GM12865 (cell line): ENCODE results near the gene TMEM123.
A peak's percentile ranks its signal among the peaks of the same experiment; 100 is the strongest.
"Not testable (repeated sequence)": the region's sequence is repeated elsewhere in the genome, so short reads cannot be mapped to it uniquely, and the experiment has no call there.

Experiments used
- DNase-seq: peaks from one replicate; pipeline ENCODE4 v3.0.0; 2010; ENCODE audit warnings: low read depth
- H3K4me3 ChIP-seq: 2 replicates; pipeline ENCODE4 v1.5.1; 2011; ENCODE audit warnings: mild to moderate bottlenecking, low read depth, low read length, control low read depth
- CTCF ChIP-seq: IDR thresholded peaks from 2 replicates; pipeline ENCODE4 v1.5.1; 2011; ENCODE audit warnings: low read length, control low read depth, low read depth, inconsistent platforms; ENCODE audit not compliant: insufficient read depth; ENCODE audit errors: missing control alignments

TMEM123 gene

GRCh38 chr11:102435688-102436087, 16.9 kb downstream of the TMEM123 start:
- no peak for TF ChIP-seq CTCF
- no peak for DNase-seq
- H3K4me3 ChIP-seq, result no peak overlapping the region

GRCh38 chr11:102433571-102433970, 19.0 kb downstream of the TMEM123 start:
- not testable (repeated sequence) for DNase-seq, H3K4me3 ChIP-seq

GRCh38 chr11:102432560-102432959, 20.0 kb downstream of the TMEM123 start:
- not testable (repeated sequence) for H3K4me3 ChIP-seq, DNase-seq

GRCh38 chr11:102431404-102431803, 21.2 kb downstream of the TMEM123 start:
- no peak overlapping the region for H3K4me3 ChIP-seq
- DNase-seq, result no peak
- TF ChIP-seq CTCF, result no peak

GRCh38 chr11:102430158-102430836, 22.3 kb downstream of the TMEM123 start:
- DNase-seq, result peak; percentile 94
- peak overlapping the region; percentile 17; the same call in 1 of the 2 replicates for H3K4me3 ChIP-seq
- TF ChIP-seq CTCF, result no peak

GRCh38 chr11:102429691-102430090, 22.9 kb downstream of the TMEM123 start:
- DNase-seq, result peak; percentile 15
- H3K4me3 ChIP-seq, result no peak overlapping the region; the same call in 1 of the 2 replicates
- TF ChIP-seq CTCF, result no peak

- TF ChIP-seq CTCF, result no peak
- DNase-seq, result no peak
- H3K4me3 ChIP-seq, result no peak overlapping the region
Measured at GRCh38 chr11:102429226-102429625, 23.3 kb downstream of the TMEM123 start.

- no peak for DNase-seq
- no peak overlapping the region for H3K4me3 ChIP-seq
Measured at GRCh38 chr11:102428696-102429095, 23.9 kb downstream of the TMEM123 start.

More at GRCh38 chr11:102428696-102429095, 23.9 kb downstream of the TMEM123 start:
- no peak for TF ChIP-seq CTCF
